GM19397 (cell line): Measurements from ENCODE around the gene SRSF3.

ENCODE experiments used
- ATAC-seq: cut with Tn5 transposase; IDR thresholded peaks from one replicate; pipeline ENCODE4 v1.9.1; 2021; ENCODE audit warnings: mild to moderate bottlenecking, moderate library complexity; ENCODE audit not compliant: unreplicated experiment

Gene SRSF3

DNA sequence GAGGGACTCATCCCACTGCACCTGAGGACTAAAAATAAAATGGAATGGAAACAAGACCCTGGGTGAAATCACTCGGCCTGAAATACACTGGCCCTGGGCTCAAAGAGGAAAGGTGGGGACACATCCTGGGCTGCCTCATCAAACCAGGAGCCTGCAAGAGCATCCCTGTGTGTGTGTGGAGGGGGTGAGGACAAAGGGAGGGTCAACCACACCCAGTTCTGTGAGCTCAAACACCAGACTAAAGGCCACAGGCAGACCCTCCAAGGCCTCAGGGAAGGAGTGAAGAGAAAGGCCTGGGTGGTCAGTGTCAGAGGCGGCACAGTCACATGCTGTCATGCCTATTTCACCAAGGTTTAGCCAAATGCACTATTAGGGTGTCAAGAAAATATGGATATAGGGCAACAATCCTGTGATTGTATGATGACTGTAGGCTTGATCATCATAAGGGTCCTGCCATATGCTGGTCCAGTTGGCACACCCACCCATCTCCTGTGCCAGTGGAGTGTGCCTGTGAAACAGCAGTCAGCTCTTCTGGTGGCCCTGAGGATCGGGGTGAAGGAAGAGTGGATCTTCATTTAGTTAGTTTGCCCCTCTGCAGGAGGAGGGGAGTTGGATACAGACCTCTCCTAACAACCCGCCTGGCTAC, 28.9 kb downstream of the SRSF3 start:
- no peak for ATAC-seq

DNA sequence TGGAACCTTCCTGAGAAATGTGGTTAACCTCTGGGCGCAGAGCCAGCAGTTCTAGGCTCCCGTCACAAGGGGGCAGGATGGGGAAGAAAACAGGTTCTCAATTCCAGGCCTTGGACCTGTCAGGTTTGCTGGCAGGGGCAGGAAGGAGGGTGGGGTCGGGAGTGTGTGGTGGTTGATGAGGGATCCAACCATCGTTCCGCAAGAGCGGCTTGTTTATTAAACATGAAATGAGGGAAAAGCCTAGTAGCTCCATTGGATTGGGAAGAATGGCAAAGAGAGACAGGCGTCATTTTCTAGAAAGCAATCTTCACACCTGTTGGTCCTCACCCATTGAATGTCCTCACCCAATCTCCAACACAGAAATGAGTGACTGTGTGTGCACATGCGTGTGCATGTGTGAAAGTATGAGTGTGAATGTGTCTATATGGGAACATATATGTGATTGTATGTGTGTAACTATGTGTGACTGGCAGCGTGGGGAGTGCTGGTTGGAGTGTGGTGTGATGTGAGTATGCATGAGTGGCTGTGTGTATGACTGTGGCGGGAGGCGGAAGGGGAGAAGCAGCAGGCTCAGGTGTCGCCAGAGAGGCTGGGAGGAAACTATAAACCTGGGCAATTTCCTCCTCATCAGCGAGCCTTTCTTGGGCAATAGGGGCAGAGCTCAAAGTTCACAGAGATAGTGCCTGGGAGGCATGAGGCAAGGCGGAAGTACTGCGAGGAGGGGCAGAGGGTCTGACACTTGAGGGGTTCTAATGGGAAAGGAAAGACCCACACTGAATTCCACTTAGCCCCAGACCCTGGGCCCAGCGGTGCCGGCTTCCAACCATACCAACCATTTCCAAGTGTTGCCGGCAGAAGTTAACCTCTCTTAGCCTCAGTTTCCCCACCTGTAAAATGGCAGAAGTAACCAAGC, 29.6 kb downstream of the SRSF3 start:
- ATAC-seq, result no peak

- no peak for ATAC-seq
Measured at GRCh38 chr6:36624461-36625157, 30.4 kb downstream of the SRSF3 start.

DNA sequence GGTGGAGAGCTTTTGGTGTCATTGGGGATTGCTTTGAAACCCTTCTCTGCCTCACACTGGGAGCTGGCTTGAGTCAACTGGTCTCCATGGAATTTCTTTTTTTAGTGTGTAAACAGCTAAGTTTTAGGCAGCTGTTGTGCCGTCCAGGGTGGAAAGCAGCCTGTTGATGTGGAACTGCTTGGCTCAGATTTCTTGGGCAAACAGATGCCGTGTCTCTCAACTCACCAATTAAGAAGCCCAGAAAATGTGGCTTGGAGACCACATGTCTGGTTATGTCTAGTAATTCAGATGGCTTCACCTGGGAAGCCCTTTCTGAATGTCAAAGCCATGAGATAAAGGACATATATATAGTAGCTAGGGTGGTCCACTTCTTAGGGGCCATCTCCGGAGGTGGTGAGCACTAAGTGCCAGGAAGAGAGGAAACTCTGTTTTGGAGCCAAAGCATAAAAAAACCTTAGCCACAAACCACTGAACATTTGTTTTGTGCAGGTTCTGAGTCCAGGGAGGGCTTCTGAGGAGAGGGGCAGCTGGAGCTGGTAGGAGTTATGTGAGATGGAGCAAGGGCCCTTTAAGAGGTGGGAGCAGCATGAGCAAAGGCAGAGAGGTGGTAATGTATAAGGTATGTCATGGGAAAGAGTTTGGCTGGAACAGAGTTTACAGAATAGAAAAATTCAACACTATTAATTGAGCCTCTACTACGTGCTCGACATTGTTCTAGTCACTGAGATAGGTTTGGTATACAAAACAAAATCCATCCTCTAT, 31.2 kb downstream of the SRSF3 start:
- ATAC-seq, result no peak

DNA sequence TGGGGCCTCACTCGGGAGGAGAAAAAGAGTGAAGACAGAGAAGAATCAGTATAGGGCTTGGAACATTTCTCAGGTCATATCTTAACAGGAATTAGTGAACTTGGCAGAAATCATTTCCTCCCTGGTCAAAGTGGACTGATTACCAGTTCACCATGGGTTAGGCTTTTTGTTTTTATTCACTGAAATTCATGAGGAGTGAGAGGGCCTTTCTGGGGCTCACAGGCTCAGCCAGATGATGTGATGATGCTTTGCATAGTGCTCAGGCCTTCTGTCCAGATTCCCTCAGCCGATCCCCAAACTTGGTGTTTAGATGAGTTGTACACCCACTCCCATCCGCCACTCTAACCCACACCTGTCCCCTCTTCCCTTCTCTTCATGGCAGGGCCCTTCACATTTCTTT, 32.5 kb downstream of the SRSF3 start:
- ATAC-seq, result no peak

DNA sequence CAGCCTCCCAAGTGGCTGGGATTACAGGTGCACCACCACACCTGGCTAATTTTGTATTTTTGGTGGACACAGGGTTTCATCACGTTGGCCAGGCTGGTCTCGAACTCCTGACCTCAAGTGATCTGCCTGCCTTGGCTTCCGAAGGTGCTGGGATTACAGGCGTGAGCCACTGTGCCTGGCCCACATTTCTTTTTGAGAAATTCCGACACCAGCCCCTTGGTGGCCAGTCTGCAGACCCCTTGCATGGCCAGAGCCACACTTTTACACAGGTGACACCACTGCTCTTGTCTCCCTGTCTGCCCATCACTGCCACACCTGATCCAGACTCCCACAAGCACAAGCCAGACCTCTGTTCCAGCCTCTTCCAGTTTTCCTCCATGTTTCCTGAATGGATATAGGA, 33.0 kb downstream of the SRSF3 start:
- ATAC-seq, result no peak

DNA sequence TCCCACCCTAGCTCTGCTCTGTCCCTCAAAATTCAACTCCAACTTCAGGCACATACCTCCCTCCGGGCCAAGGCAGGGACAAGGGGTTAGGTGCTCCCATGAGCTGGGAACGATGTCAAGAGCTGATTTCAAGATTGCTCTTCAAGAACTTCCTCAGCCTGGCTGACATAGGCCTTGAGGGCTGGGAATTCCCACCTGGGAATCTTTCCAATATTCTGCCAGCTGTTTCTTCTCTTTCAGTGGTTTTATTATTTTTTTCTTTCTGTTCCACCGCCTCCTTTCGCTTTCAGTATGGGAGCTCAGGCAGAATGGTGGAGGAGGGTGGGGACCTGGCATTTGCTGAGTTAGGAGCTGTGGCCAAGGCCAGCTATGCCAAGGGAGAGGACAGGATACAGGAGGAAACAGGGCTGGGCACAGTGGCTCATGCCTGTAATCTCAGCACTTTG, 33.7 kb downstream of the SRSF3 start:
- no peak for ATAC-seq

GRCh38 chr6:36629784-36630183, 35.6 kb downstream of the SRSF3 start:
- no peak for ATAC-seq

DNA sequence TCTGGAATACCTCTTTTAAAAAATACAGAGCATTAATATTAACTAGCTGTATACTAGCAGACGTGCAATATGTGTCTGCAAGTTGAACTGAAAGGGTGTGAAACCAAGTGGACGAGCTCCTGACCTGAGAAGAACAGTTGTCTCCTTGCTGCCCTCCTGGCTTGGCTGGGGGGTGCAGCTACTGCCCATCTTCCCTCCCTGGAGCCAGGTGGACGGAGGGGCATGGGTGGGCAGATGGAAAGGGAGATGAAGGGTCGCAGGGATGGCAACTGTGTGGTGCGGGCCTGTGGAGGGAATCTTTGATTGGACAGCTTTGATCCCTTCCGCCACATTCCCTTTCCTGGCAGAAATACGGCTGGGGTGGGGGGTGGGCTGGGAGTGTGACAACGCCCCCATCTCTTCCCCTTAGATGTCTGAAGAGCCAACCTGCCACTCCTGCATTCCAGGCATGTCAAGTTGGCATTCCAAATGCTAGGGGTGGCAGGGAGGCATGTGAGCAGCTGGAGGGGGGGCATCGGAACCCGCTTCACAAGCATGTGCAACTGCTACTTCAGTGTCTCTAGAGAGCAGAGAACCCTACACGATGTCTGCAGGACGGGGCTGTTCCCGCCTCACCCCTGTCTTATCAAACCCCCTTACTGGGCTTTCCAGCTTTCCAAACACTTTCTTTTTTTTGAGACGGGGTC, 37.3 kb downstream of the SRSF3 start:
- ATAC-seq, result no peak

GRCh38 chr6:36633370-36633769, 39.2 kb downstream of the SRSF3 start:
- ATAC-seq, result no peak

- no peak for ATAC-seq
Measured at GRCh38 chr6:36633915-36634314, 39.8 kb downstream of the SRSF3 start.

- ATAC-seq, result no peak
Measured at GRCh38 chr6:36634317-36635108, 40.4 kb downstream of the SRSF3 start.

DNA sequence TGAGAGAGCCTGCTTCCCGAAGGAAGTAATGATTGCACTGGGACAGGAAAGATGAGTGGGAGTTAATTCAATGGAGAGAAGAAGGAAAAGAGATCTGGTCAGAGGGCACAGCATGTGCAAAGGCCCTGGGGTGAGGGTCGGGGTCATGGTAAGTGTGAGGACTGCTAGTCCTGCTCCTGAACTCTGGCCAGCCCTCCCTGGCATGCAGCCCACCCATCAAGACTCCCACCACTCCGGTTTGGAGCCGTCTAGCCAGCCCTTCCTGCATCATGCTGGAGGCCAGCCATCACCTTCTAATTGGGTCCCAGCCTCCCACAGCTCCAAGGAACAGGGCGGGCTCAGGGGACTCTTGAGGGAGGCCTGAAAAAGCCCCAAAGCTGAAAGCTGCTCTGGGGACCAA, 42.1 kb downstream of the SRSF3 start:
- no peak for ATAC-seq

GRCh38 chr6:36636687-36637418, 42.7 kb downstream of the SRSF3 start:
- ATAC-seq, result no peak

DNA sequence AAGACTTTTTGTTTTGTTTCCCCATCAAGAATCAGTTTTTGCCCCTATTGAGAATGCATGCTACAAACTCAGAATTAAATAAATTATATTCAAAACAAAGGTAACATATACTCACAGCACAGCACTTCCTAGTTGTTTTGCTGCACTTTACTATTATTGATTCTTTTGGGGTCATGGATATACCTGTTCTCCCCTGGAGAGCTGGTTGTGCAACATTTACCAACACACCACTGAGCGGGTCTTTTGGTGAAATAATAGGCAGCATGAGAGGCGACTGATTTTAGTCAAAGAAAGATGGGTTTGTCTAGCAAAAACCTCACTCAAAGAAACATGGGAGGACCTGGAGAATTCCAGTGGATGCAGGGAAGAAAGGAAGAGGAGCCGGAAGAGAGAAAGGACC, 44.4 kb downstream of the SRSF3 start:
- ATAC-seq, result no peak

DNA sequence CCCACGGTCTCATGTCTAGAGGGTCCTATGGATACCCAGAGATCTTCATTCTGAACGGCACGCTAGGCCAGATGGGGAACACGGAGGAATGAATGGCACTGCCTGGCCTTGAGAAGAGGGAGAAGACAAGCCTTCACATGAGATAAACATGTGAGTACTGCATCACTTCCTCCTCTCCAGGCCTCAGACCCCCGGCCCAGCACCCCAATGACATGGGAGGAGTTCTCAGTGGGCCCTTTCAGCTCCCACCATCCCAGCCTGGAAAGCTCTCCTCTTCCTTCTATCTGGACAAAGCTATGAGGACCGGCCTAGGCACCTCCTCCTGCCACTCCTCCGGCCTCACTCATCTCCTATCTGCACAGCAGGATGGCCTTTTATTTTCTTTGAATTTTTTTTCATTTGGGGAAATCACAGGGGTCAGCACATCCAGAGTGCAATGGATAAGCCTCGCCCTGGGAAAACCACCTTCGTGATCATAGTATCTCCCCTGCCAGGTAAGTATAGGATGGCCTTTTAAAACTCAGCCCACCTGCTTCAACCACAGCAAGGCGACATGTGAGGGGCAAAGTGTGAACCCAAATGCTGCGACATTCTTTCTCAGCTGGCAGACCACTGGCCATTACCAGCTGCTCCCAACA, 45.1 kb downstream of the SRSF3 start:
- no peak for ATAC-seq

GRCh38 chr6:36641543-36641942, 47.4 kb downstream of the SRSF3 start:
- ATAC-seq, result no peak
